GM23338 (cell line): ENCODE results near the gene SRGAP1.

Experiments used
- CREB1 ChIP-seq: fragments of 250-450 bp; sonication (Bioruptor Pico); IDR thresholded peaks from 2 replicates; pipeline ENCODE4 v1.5.0; 2020; ENCODE audit warnings: low read depth, mild to moderate bottlenecking, moderate library complexity
- CTCF ChIP-seq, 2 experiments: fragments of 200-600 bp in 1 of 2; sonication (generic) in 1 of 2; conservative IDR thresholded peaks; 2 replicates each; pipeline versions ENCODE4 v1.5.1 to v1.6.1; 2016 to 2017; ENCODE audit warnings: antibody characterized with exemption in 2 of 2, low read depth in 2 of 2, mild to moderate bottlenecking in 2 of 2, moderate library complexity in 1 of 2
- EZH2 ChIP-seq: fragments of 200-600 bp; sonication (generic); IDR thresholded peaks from one replicate; pipeline ENCODE4 v1.8.0; 2017; ENCODE audit warnings: antibody characterized with exemption, mild to moderate bottlenecking, low read depth; ENCODE audit not compliant: unreplicated experiment
- EZH2phosphoT487 ChIP-seq: fragments of 200-600 bp; sonication (generic); IDR thresholded peaks from one replicate; pipeline ENCODE4 v1.8.1; 2018; ENCODE audit warnings: antibody characterized with exemption; ENCODE audit not compliant: unreplicated experiment
- JUNB ChIP-seq: IDR thresholded peaks from one replicate; pipeline ENCODE4 v1.6.1; 2016; ENCODE audit warnings: antibody characterized with exemption; ENCODE audit not compliant: unreplicated experiment
- NANOG ChIP-seq: IDR thresholded peaks from 2 replicates; pipeline ENCODE4 v1.6.1; 2016; ENCODE audit warnings: antibody characterized with exemption, borderline replicate concordance
- POLR2AphosphoS5 ChIP-seq: IDR thresholded peaks from 2 replicates; pipeline ENCODE4 v1.6.1; 2016; ENCODE audit warnings: antibody characterized with exemption, low read depth
- REST ChIP-seq: IDR thresholded peaks from one replicate; pipeline ENCODE4 v1.6.1; 2018; ENCODE audit warnings: antibody characterized with exemption; ENCODE audit not compliant: unreplicated experiment
- STAT1 ChIP-seq: IDR thresholded peaks from one replicate; pipeline ENCODE4 v1.6.1; 2016; ENCODE audit warnings: antibody characterized with exemption; ENCODE audit not compliant: unreplicated experiment

GRCh38 chr12:63989301-63989845 is 144.9 kb downstream of the SRGAP1 start:
- TF ChIP-seq EZH2 (no peak), POLR2AphosphoS5 (no peak), CTCF (conservative IDR thresholded peaks at IDR 0.05; ENCODE audit: low read depth in 2 of 2) (no peak), EZH2phosphoT487 (no peak), CREB1 (no peak), REST (no peak), JUNB (no peak), STAT1 (no peak), NANOG (no peak)
